Fibroblast of mammary gland (primary cell): ENCODE measurements around the gene PFKFB4.

Experiments
- DNase-seq: peaks from one replicate; pipeline ENCODE4 v3.0.0-alpha.2; 2010; ENCODE audit warnings: low read depth
- H3K4me3 ChIP-seq: 2 replicates; pipeline ENCODE4 v1.5.1; 2011; ENCODE audit warnings: low read depth, mild to moderate bottlenecking, low read length, moderate library complexity; ENCODE audit not compliant: control insufficient read depth
- CTCF ChIP-seq: conservative IDR thresholded peaks from 2 replicates; pipeline ENCODE4 v1.5.1; 2011; ENCODE audit warnings: low read depth, low read length, inconsistent platforms; ENCODE audit not compliant: control insufficient read depth, insufficient read depth

PFKFB4 gene

GRCh38 chr3:48594417-48595049, 37.9 kb upstream of the PFKFB4 start:
- DNase-seq = peak; percentile 20
- no peak for TF ChIP-seq CTCF
- peak overlapping the region; percentile 47 for H3K4me3 ChIP-seq

GRCh38 chr3:48593337-48593736, 36.7 kb upstream of the PFKFB4 start:
- TF ChIP-seq CTCF = no peak
- no peak for DNase-seq
- no peak overlapping the region for H3K4me3 ChIP-seq

GRCh38 chr3:48592519-48593087, 36.0 kb upstream of the PFKFB4 start:
- H3K4me3 ChIP-seq = no peak overlapping the region
- no peak for TF ChIP-seq CTCF

GRCh38 chr3:48591886-48592518, 35.4 kb upstream of the PFKFB4 start:
- DNase-seq = no peak
- H3K4me3 ChIP-seq = no peak overlapping the region
- no peak for TF ChIP-seq CTCF

More at GRCh38 chr3:48592519-48593087, 36.0 kb upstream of the PFKFB4 start:
- peak; percentile 23 for DNase-seq

GRCh38 chr3:48591436-48591835, 34.8 kb upstream of the PFKFB4 start:
- no peak for DNase-seq
- no peak for TF ChIP-seq CTCF
- no peak overlapping the region for H3K4me3 ChIP-seq

GRCh38 chr3:48588230-48588629, 31.6 kb upstream of the PFKFB4 start:
- no peak for TF ChIP-seq CTCF
- DNase-seq = no peak
- no peak overlapping the region for H3K4me3 ChIP-seq
